Measurements from ENCODE around the gene NEDD9. TPM values are rescaled to one million over a fixed set of nuclear protein-coding genes. Genes with fewer than 3 reads are reported as not detected.
A peak's percentile ranks its signal among the peaks of the same experiment; 100 is the strongest.

NEDD9 gene
- polyA plus RNA-seq, 1 donor (not counting 4 experiments of a cell fraction or from before 2014, with no cell fraction given) = 3.3 TPM

GRCh38 chr6:11144393-11144851 lies 88.0 kb downstream of the NEDD9 start:
- no peaks in the 10 kb centered on the region for H3K27me3 ChIP-seq (ENCODE audit: control insufficient read depth, extremely low read depth, insufficient read depth, low read length)
- peak overlapping the region; percentile 91 for H3K27ac ChIP-seq (ENCODE audit: control insufficient read depth, insufficient read depth, low read length)
- DNase-seq (ENCODE audit: low read depth, low spot score) = peak; percentile 32
- FAIRE-seq = peak; percentile 32
- H4K20me1 ChIP-seq (ENCODE audit: control insufficient read depth, extremely low read depth, insufficient read depth, low read length) = no peaks in the 10 kb centered on the region
- H2AFZ ChIP-seq (ENCODE audit: control insufficient read depth, low read length) = no peak overlapping the region
- TF ChIP-seq CTCF (optimal IDR thresholded peaks at IDR 0.05 in 1 of 3, IDR thresholded peaks at IDR 0.05 in 1 of 3, conservative IDR thresholded peaks at IDR 0.05 in 1 of 3; ENCODE audit: extremely low read depth in 1 of 3, insufficient read depth in 2 of 3, low read length in 3 of 3) (peak; percentile 87 to 98 (median 97)), EZH2 (IDR thresholded peaks at IDR 0.05; ENCODE audit: low read length) (no peak)
- H3K9ac ChIP-seq (ENCODE audit: control insufficient read depth, extremely low read depth, insufficient read depth, low read length) = no peak overlapping the region
- H3K4me3 ChIP-seq (ENCODE audit: control insufficient read depth in 2 of 3, extremely low read depth in 1 of 3, insufficient read depth in 2 of 3, low read depth in 1 of 3, low read length in 3 of 3) = no peak overlapping the region
- H3K9me1 ChIP-seq (ENCODE audit: control insufficient read depth, extremely low read depth, insufficient read depth, low read length) = peaks cover 3% of the 10 kb centered on the region
- H3K4me2 ChIP-seq (ENCODE audit: control insufficient read depth, extremely low read depth, insufficient read depth, low read depth, low read length) = no peak overlapping the region
- H3K4me1 ChIP-seq (ENCODE audit: control insufficient read depth, extremely low read depth, insufficient read depth, low read length) = peaks cover 46% of the 10 kb centered on the region
- dilution Hi-C loops (cut with MboI; ENCODE audit: extremely low pct_ligation_motif_present, low sequenced_read_pairs) = no loop called here
- no peaks in the 10 kb centered on the region for H3K36me3 ChIP-seq (ENCODE audit: control insufficient read depth in 2 of 2, extremely low read depth in 1 of 2, insufficient read depth in 2 of 2, low read length in 2 of 2)
- no peaks in the 10 kb centered on the region for H3K79me2 ChIP-seq (ENCODE audit: control insufficient read depth, insufficient read depth, low read length)
- H3K9me3 ChIP-seq (ENCODE audit: control insufficient read depth, low read depth, low read length) = no peaks in the 10 kb centered on the region

DNA sequence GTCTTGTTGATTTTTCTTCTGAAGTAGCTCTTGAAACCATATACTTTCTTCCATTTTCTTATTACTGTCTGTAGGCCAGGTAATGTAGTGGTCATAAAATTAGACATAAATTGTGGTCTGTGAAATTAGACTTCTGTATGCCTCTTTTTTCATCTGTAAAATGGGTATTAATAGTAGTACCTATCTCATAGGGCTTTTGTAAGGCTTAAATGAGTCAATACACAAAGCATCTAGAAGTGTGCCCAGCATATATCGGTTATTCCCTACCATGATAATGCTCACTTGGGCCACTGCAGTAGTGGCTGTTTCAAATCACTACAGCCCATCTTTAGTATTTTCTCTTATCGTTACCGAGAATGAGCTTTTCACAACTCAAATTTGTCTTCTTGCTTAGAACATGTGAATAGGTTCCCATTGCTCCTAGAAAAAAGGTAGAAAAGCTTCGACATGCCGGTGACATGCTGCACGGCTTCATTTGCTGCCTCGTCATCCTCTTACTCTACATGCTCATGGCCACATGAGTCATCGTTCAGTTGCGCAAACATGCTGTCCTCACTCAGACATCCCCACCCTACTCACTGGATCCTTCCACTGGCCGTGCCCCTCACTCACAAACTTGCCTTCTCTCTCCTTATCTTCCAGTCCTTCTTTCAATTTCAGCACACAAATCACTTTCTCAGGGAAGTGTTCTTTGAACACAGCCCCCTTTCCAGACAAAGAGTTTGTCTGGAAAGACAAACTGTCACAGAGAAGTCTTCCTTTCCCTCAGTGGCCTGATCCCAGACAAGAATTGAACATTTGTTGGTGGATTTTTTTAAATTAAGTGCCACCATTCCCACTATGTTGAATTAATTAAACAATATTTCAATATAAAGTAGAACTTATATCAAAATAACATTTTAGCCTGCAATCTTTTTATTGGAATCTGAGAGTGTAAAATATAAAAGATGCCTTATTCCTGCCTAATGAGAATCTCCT lies 88.8 kb downstream of the NEDD9 start:
- DNase-seq (ENCODE audit: low read depth, low spot score) = peak; percentile 97
- peaks cover 52% of the 10 kb centered on the region for H3K4me1 ChIP-seq (ENCODE audit: control insufficient read depth, extremely low read depth, insufficient read depth, low read length)
- peak overlapping the region; percentile 67 for H3K9ac ChIP-seq (ENCODE audit: control insufficient read depth, extremely low read depth, insufficient read depth, low read length)
- H3K9me1 ChIP-seq (ENCODE audit: control insufficient read depth, extremely low read depth, insufficient read depth, low read length) = peaks cover 3% of the 10 kb centered on the region
- peak overlapping the region; percentile 81 for H2AFZ ChIP-seq (ENCODE audit: control insufficient read depth, low read length)
- peak in 1 of 3 experiments; percentile 5 for TF ChIP-seq CTCF (optimal IDR thresholded peaks at IDR 0.05 in 1 of 3, IDR thresholded peaks at IDR 0.05 in 1 of 3, conservative IDR thresholded peaks at IDR 0.05 in 1 of 3; ENCODE audit: extremely low read depth in 1 of 3, insufficient read depth in 2 of 3, low read length in 3 of 3)
- TF ChIP-seq EZH2 (IDR thresholded peaks at IDR 0.05; ENCODE audit: low read length) = no peak
- dilution Hi-C loops (cut with MboI; ENCODE audit: extremely low pct_ligation_motif_present, low sequenced_read_pairs) = no loop called here
- H3K79me2 ChIP-seq (ENCODE audit: control insufficient read depth, insufficient read depth, low read length) = no peaks in the 10 kb centered on the region
- H4K20me1 ChIP-seq (ENCODE audit: control insufficient read depth, extremely low read depth, insufficient read depth, low read length) = no peaks in the 10 kb centered on the region
- FAIRE-seq = peak; percentile 90
- H3K9me3 ChIP-seq (ENCODE audit: control insufficient read depth, low read depth, low read length) = no peaks in the 10 kb centered on the region
- no peaks in the 10 kb centered on the region for H3K27me3 ChIP-seq (ENCODE audit: control insufficient read depth, extremely low read depth, insufficient read depth, low read length)
- no peaks in the 10 kb centered on the region for H3K36me3 ChIP-seq (ENCODE audit: control insufficient read depth in 2 of 2, extremely low read depth in 1 of 2, insufficient read depth in 2 of 2, low read length in 2 of 2)
- H3K27ac ChIP-seq (ENCODE audit: control insufficient read depth, insufficient read depth, low read length) = peak overlapping the region; percentile 91
- H3K4me2 ChIP-seq (ENCODE audit: control insufficient read depth, extremely low read depth, insufficient read depth, low read depth, low read length) = peak overlapping the region; percentile 83
- peak overlapping the region in 1 of 3 experiments; percentile 21 for H3K4me3 ChIP-seq (ENCODE audit: control insufficient read depth in 2 of 3, extremely low read depth in 1 of 3, insufficient read depth in 2 of 3, low read depth in 1 of 3, low read length in 3 of 3)
